Activated T-helper 9 cell treated with anti-CD3 and anti-CD28 coated beads, Interleukin-2, amount 50 U/mL, for 16 hours (primary cell): Measurements from ENCODE around the gene RALBP1.
A peak's percentile ranks its signal among the peaks of the same experiment; 100 is the strongest.
"Not testable (repeated sequence)": the region's sequence is repeated elsewhere in the genome, so short reads cannot be mapped to it uniquely, and the experiment has no call there.

Source experiments
- DNase-seq: peaks from one replicate; pipeline ENCODE4 v3.0.0-alpha.2; 2020; ENCODE audit warnings: low read depth

The RALBP1 gene

GRCh38 chr18:9454061-9454703 is 21.1 kb upstream of the RALBP1 start:
- DNase-seq, result no peak

GRCh38 chr18:9455718-9456511 is 19.4 kb upstream of the RALBP1 start:
- DNase-seq, result no peak

- no peak for DNase-seq
These were observed 9.2 kb upstream of the RALBP1 start for GRCh38 chr18:9466127-9466526.

GRCh38 chr18:9466846-9467245 is 8.5 kb upstream of the RALBP1 start:
- DNase-seq, result no peak

- DNase-seq, result no peak
These were observed 6.3 kb upstream of the RALBP1 start for GRCh38 chr18:9468998-9469397.

- no peak for DNase-seq
These were observed 5.6 kb upstream of the RALBP1 start for GRCh38 chr18:9469685-9470084.

GRCh38 chr18:9474108-9474982 is 968 bp upstream of the RALBP1 start:
- no peak for DNase-seq

- peak; percentile 43 for DNase-seq
These were observed 604 bp downstream of the RALBP1 start for GRCh38 chr18:9475643-9476591.

- DNase-seq, result not testable (repeated sequence)
These were observed 1.6 kb downstream of the RALBP1 start for GRCh38 chr18:9476949-9477348.

GRCh38 chr18:9477509-9477908 is 2.2 kb downstream of the RALBP1 start:
- DNase-seq, result no peak

- no peak for DNase-seq
These were observed 3.2 kb downstream of the RALBP1 start for GRCh38 chr18:9478545-9478944.

- no peak for DNase-seq
These were observed 7.5 kb downstream of the RALBP1 start for GRCh38 chr18:9482790-9483189.

GRCh38 chr18:9483526-9483925 is 8.2 kb downstream of the RALBP1 start:
- DNase-seq, result no peak

GRCh38 chr18:9484856-9485255 is 9.5 kb downstream of the RALBP1 start:
- DNase-seq, result not testable (repeated sequence)

GRCh38 chr18:9488538-9488937 is 13.2 kb downstream of the RALBP1 start:
- no peak for DNase-seq

GRCh38 chr18:9494778-9495331 is 19.5 kb downstream of the RALBP1 start:
- no peak for DNase-seq

- no peak for DNase-seq
These were observed 20.2 kb downstream of the RALBP1 start for GRCh38 chr18:9495465-9495864.

GRCh38 chr18:9495916-9496705 is 20.8 kb downstream of the RALBP1 start:
- no peak for DNase-seq

GRCh38 chr18:9506046-9506792 is 30.9 kb downstream of the RALBP1 start:
- DNase-seq, result no peak
